Uterus (tissue), 2 donors: Measurements from ENCODE around the gene PLEKHG1.

ENCODE experiments used
- CTCF ChIP-seq, 4 experiments: fragments of 200-600 bp in 2 of 4; fragments of 450-650 bp in 2 of 4; sonication (generic) in 2 of 4; IDR thresholded peaks; one replicate each; pipeline ENCODE4 v1.5.1; 2016 to 2019; ENCODE audit warnings: antibody characterized with exemption in 4 of 4, mild to moderate bottlenecking in 2 of 4, moderate library complexity in 1 of 4
- POLR2A ChIP-seq, 2 donors: fragments of 450-650 bp; IDR thresholded peaks; one replicate each; pipeline ENCODE4 v1.6.1; 2016; ENCODE audit warnings: antibody characterized with exemption in 2 of 2, mild to moderate bottlenecking in 1 of 2, moderate library complexity in 1 of 2

DNA sequence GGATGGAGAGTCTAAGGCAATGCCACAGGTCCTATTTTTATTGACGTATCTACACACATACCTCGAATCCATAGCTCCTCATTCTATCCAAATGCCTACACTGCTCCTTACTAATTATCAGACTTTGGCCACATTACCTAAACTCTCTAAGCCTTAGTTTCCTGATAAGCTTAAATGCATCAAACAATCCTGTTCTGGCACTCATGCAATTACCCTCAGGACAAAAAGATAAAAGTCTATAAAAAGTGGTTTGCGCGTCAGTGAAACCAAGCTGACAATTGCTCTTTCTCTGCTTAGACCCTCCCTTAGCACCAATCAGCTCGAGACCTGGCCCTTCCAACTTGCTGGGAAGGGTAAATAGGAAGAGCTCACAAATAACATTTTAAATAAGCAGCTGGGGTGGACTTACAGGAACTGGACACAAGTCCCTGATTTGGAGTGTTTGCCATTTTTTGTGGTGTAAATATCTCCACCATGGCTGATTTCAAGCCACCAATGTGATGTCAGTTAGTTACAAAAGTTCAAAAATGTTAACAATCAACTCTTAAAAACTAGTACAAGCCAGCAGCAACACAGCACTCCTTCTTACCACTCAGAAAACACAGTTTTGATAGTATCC lies 7.2 kb upstream of the PLEKHG1 start:
- no peak for TF ChIP-seq POLR2A (IDR thresholded peaks at IDR 0.05)
- TF ChIP-seq CTCF (IDR thresholded peaks at IDR 0.05): no peak
